ENCODE data around the gene NOM1. TPM values are rescaled to one million over a fixed set of nuclear protein-coding genes. Genes with fewer than 3 reads are reported as not detected.
"Not testable (repeated sequence)": the region's sequence is repeated elsewhere in the genome, so short reads cannot be mapped to it uniquely, and the experiment has no call there.

The NOM1 gene
- total RNA-seq, 2 experiments from 2014 or later = 27.2 to 29.8 TPM

DNA sequence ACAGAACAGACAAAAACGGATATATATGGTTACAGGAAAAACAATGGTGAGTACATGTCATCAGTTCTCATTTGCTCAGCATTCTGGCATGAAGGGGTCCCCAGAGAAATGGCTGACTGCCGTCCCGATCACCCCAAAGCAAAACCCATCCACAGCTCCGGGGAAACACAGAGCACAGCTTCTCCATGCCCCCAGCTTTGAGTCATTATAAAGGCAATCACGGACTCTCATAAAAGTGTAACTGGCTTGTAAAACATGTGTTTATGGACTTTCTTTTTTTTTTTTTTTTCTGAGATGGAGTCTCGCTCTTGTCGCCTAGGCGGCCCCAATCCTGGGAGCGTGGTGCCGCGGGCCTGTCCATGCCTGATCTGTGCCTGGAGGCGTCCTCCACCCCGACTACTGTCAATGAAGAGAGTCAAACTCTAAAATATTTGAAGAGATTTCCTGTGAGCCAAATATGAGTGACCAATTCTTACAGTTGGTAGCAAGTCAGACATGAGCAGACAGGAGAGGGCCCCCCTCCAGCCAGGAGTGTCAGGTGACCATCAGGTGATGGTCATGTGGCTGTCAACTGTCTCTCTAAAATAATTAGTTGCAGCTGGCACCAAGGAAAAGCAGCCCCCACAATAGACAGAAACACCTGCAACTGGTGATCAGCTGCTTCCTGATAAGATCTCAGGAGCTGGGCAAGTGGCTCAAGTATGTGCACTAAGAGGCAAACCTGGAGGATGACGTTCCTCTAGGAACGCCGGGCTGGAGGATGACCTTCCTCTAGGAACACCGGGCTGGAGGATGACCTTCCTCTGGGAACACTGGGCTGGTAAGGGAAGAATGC, 21.7 kb upstream of the NOM1 start:
- Mint-ChIP-seq H3K27ac (no peak overlapping the region), H3K4me1 (peaks cover 28% of the 10 kb centered on the region), H3K36me3 (peaks cover 4% of the 10 kb centered on the region), H3K4me3 (no peak overlapping the region), H3K9me3 (peaks cover 4% of the 10 kb centered on the region), H3K27me3 (peaks cover 70% of the 10 kb centered on the region)
- ATAC-seq (ENCODE audit: low read depth) (no peak), DNase-seq (no peak)
- POLR2A ChIA-PET = no interaction called here

GRCh38 chr7:156928406-156928747, 21.1 kb upstream of the NOM1 start:
- DNase-seq = no peak
- ATAC-seq (ENCODE audit: low read depth) = no peak
- POLR2A ChIA-PET = no interaction called here
- Mint-ChIP-seq H3K36me3 (peaks cover under 1% of the 10 kb centered on the region), H3K27me3 (peaks cover 68% of the 10 kb centered on the region), H3K9me3 (peaks cover under 1% of the 10 kb centered on the region), H3K27ac (no peak overlapping the region), H3K4me3 (no peak overlapping the region), H3K4me1 (peaks cover 24% of the 10 kb centered on the region)

- Mint-ChIP-seq H3K27ac (no peak overlapping the region), H3K36me3 (no peaks in the 10 kb centered on the region), H3K4me3 (peak overlapping the region; percentile 21), H3K27me3 (peaks cover 59% of the 10 kb centered on the region), H3K9me3 (no peaks in the 10 kb centered on the region), H3K4me1 (peaks cover 14% of the 10 kb centered on the region)
- DNase-seq = no peak
- POLR2A ChIA-PET = no interaction called here
- ATAC-seq (ENCODE audit: low read depth) = peak; percentile 63
Observed at GRCh38 chr7:156929789-156930539, 19.5 kb upstream of the NOM1 start.

DNA sequence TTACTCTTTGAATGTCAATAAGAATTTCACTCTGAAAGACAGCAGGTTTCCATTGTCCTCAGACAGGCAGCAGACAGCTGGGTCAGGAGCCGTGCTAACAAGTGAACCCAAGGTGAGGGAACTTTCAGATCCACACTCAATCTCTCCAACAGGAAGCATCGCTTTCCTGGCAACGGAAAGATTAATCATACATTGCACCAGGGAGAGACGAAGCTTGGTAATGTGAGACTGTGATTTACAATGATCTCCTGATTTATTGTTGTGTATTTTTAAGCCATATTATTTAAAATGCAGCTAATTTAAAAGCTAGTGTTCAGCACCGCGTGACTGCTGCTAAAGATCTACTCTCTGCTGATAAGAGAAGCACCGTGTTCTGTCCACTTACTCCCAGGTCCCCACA, 17.5 kb upstream of the NOM1 start:
- DNase-seq = no peak
- H3K4me1 Mint-ChIP-seq = peaks cover 14% of the 10 kb centered on the region
- no peak overlapping the region for H3K27ac Mint-ChIP-seq
- no peak for ATAC-seq (ENCODE audit: low read depth)
- no peaks in the 10 kb centered on the region for H3K36me3 Mint-ChIP-seq
- peaks cover 51% of the 10 kb centered on the region for H3K27me3 Mint-ChIP-seq
- POLR2A ChIA-PET = no interaction called here
- no peak overlapping the region for H3K4me3 Mint-ChIP-seq
- no peaks in the 10 kb centered on the region for H3K9me3 Mint-ChIP-seq

GRCh38 chr7:156935250-156935649, 14.3 kb upstream of the NOM1 start:
- Mint-ChIP-seq H3K9me3 (no peaks in the 10 kb centered on the region), H3K4me1 (peaks cover 3% of the 10 kb centered on the region), H3K27me3 (peaks cover 29% of the 10 kb centered on the region), H3K27ac (no peak overlapping the region), H3K4me3 (no peak overlapping the region), H3K36me3 (no peaks in the 10 kb centered on the region)
- ATAC-seq (ENCODE audit: low read depth) (no peak), DNase-seq (no peak)
- POLR2A ChIA-PET = interaction anchor here (2.0 kb wide), 1 partner anchor 14 kb away, joined by 4 read pairs; the partner anchor contains the start of gene NOM1

- H3K4me3 Mint-ChIP-seq; H3K36me3 Mint-ChIP-seq; H3K4me1 Mint-ChIP-seq; ATAC-seq (ENCODE audit: low read depth); POLR2A ChIA-PET; H3K9me3 Mint-ChIP-seq; DNase-seq; H3K27ac Mint-ChIP-seq: not testable (repeated sequence)
- H3K27me3 Mint-ChIP-seq = peaks cover 20% of the 10 kb centered on the region
Observed at GRCh38 chr7:156936766-156937165, 12.7 kb upstream of the NOM1 start.

GRCh38 chr7:156940421-156941122, 8.9 kb upstream of the NOM1 start:
- Mint-ChIP-seq H3K4me1 (peaks cover 3% of the 10 kb centered on the region), H3K4me3 (no peak overlapping the region), H3K27ac (no peak overlapping the region), H3K36me3 (peaks cover 8% of the 10 kb centered on the region), H3K9me3 (peaks cover 4% of the 10 kb centered on the region), H3K27me3 (peaks cover 32% of the 10 kb centered on the region)
- DNase-seq (no peak), ATAC-seq (ENCODE audit: low read depth) (no peak)
- POLR2A ChIA-PET = no interaction called here

- Mint-ChIP-seq H3K36me3 (peaks cover 8% of the 10 kb centered on the region), H3K27ac (no peak overlapping the region), H3K27me3 (peaks cover 35% of the 10 kb centered on the region), H3K9me3 (peaks cover 4% of the 10 kb centered on the region), H3K4me1 (peaks cover 3% of the 10 kb centered on the region), H3K4me3 (no peak overlapping the region)
- no peak for DNase-seq
- ATAC-seq (ENCODE audit: low read depth) = no peak
- POLR2A ChIA-PET = no interaction called here
Observed at GRCh38 chr7:156941393-156942182, 7.9 kb upstream of the NOM1 start.

DNA sequence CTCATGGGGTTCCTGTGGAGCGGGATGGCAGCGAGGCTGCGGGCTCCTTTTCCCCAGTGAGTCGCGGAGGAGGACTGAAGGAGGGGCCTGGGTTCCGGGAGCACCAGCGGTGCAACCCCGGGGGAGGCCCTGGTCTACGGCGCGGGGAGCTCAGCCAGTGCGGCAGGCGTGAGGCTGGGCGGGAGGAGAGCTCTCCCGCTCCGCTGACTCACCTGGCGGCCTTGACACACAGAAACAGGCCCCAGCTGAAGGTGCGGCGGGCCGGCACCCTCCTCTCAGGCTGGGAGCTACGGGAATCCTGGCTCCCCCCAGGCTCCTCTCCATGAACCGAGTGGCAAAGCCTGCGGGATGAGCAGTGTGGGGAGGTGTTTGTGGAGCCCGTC, 6.8 kb upstream of the NOM1 start:
- peaks cover 4% of the 10 kb centered on the region for H3K9me3 Mint-ChIP-seq
- H3K4me3 Mint-ChIP-seq = peak overlapping the region; percentile 62
- DNase-seq (peak; percentile 48), ATAC-seq (ENCODE audit: low read depth) (peak; percentile 57)
- H3K36me3 Mint-ChIP-seq = peaks cover 8% of the 10 kb centered on the region
- H3K27me3 Mint-ChIP-seq = peaks cover 39% of the 10 kb centered on the region
- POLR2A ChIA-PET = interaction anchor here (0.6 to 2.0 kb wide), 3 partner anchors 19 to 55 kb away, joined by 3 to 9 read pairs (median 5); partner anchors contain the start of gene LMBR1
- no peak overlapping the region for H3K27ac Mint-ChIP-seq
- H3K4me1 Mint-ChIP-seq = peaks cover 3% of the 10 kb centered on the region

DNA sequence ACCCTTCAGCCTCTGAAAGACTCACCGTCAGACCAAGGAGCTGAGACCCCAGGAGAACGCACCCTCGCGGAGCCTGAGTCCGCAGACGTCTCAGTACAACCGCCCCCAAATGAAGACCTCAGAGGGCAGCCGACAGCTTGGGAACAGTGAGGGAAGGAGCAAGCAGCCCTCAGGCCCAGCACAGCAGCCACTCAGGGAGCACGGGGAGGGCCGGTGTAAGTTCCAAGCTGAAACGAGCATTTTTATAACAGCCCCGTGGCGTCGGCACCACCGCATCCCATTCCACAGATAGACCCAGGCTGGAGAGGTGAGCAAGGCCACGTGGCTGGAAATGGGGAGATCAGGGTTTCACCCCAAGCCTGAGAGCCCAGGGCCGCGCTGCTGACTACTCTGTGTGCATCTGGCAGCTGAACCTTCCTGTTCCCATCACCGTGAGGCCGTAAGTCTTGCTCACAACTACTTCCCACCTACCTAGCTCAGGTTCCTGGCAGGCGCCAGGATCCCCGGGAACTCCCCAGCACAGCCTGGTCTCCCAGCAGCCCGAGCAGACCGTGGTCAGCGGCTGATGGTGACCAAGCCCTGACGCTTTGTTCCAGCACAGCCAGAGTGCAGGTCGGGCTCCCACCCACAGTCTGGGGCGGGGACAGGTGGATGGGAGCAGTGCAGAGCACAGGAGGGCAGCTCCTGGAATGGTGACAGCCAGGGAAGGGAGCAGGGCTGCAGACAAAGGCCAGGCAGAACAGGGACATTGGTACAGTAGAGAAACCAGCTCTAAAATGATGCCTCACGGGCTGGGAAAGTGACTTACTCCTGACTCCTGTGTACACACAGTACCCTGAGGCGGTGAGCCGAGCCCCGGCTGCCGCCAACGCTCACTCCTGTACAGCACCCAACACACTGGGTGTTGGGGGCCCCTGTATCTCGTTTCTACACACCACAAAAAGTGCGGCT, 6.1 kb upstream of the NOM1 start:
- Mint-ChIP-seq H3K4me1 (peaks cover 3% of the 10 kb centered on the region), H3K4me3 (peak overlapping the region; percentile 62), H3K27ac (no peak overlapping the region), H3K36me3 (peaks cover 8% of the 10 kb centered on the region), H3K9me3 (peaks cover 4% of the 10 kb centered on the region), H3K27me3 (peaks cover 35% of the 10 kb centered on the region)
- peak; percentile 65 for ATAC-seq (ENCODE audit: low read depth)
- POLR2A ChIA-PET = interaction anchor here (0.6 to 2.0 kb wide), 4 partner anchors 17 to 56 kb away, joined by 3 to 9 read pairs (median 4); partner anchors contain the start of gene LMBR1
- DNase-seq = no peak

DNA sequence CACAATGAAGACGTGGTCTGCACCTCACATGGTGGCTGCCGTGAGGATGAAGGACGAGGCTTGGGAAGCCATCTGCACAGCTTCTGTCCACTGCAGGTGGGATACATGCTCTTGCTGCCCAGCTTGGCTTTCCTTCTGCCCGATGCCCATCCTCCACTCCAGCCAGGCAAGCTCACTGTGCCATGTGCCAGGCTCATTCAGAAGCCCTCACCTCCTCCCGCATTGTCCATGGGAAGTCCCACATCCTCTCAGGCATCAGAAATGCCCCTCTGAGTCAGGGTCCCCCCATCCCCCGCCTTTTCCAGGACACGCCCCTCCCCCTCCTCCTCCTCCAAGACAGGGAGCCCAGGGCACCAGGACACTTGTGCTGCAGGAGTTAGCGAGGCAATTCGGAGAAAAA, 4.6 kb upstream of the NOM1 start:
- peaks cover 3% of the 10 kb centered on the region for H3K4me1 Mint-ChIP-seq
- peaks cover 35% of the 10 kb centered on the region for H3K27me3 Mint-ChIP-seq
- H3K36me3 Mint-ChIP-seq = peaks cover 8% of the 10 kb centered on the region
- ATAC-seq (ENCODE audit: low read depth) (no peak), DNase-seq (no peak)
- no peak overlapping the region for H3K27ac Mint-ChIP-seq
- H3K9me3 Mint-ChIP-seq = peaks cover 4% of the 10 kb centered on the region
- H3K4me3 Mint-ChIP-seq = no peak overlapping the region
- POLR2A ChIA-PET = interaction anchor here (1.1 kb wide), 1 partner anchor 52 kb away, joined by 3 read pairs; the partner anchor contains the start of gene LMBR1

Data from activated naive CD8-positive, alpha-beta T cell treated with anti-CD3 and anti-CD28 coated beads, Interleukin-2, amount 10 ng/mL, durations not matched to agents 7 days and 5 days (primary cell).